LNCaP clone FGC (cell line): ENCODE results near the gene GET3.

ENCODE experiments used
- DNase-seq: peaks from one replicate; pipeline ENCODE4 v3.0.0-alpha.2; 2011; ENCODE audit warnings: low read depth
- H3K4me3 ChIP-seq: 2 replicates; pipeline ENCODE4 v1.5.1; 2011; ENCODE audit warnings: mild to moderate bottlenecking, low read depth, low read length, control low read depth
- TF ChIP-seq, protein P1 (sequence below): IDR thresholded peaks from 2 replicates; pipeline ENCODE4 v1.5.1; 2012; ENCODE audit warnings: mild to moderate bottlenecking; ENCODE audit not compliant: control insufficient read depth, insufficient read depth; ENCODE audit errors: extremely low read depth

The GET3 gene

GRCh38 chr19:12774588-12775555 is 37.6 kb downstream of the GET3 start, which contains the start of gene HOOK2:
HOOK2 (minus strand) TSS chr19:12775552; CDS start chr19:12775449, 103 bp downstream.
- peak within 1 kb of the TSS; percentile 87 for H3K4me3 ChIP-seq
- TF ChIP-seq, protein P1, sequence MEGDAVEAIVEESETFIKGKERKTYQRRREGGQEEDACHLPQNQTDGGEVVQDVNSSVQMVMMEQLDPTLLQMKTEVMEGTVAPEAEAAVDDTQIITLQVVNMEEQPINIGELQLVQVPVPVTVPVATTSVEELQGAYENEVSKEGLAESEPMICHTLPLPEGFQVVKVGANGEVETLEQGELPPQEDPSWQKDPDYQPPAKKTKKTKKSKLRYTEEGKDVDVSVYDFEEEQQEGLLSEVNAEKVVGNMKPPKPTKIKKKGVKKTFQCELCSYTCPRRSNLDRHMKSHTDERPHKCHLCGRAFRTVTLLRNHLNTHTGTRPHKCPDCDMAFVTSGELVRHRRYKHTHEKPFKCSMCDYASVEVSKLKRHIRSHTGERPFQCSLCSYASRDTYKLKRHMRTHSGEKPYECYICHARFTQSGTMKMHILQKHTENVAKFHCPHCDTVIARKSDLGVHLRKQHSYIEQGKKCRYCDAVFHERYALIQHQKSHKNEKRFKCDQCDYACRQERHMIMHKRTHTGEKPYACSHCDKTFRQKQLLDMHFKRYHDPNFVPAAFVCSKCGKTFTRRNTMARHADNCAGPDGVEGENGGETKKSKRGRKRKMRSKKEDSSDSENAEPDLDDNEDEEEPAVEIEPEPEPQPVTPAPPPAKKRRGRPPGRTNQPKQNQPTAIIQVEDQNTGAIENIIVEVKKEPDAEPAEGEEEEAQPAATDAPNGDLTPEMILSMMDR, result no peak
- peak; percentile 98 for DNase-seq

DNA sequence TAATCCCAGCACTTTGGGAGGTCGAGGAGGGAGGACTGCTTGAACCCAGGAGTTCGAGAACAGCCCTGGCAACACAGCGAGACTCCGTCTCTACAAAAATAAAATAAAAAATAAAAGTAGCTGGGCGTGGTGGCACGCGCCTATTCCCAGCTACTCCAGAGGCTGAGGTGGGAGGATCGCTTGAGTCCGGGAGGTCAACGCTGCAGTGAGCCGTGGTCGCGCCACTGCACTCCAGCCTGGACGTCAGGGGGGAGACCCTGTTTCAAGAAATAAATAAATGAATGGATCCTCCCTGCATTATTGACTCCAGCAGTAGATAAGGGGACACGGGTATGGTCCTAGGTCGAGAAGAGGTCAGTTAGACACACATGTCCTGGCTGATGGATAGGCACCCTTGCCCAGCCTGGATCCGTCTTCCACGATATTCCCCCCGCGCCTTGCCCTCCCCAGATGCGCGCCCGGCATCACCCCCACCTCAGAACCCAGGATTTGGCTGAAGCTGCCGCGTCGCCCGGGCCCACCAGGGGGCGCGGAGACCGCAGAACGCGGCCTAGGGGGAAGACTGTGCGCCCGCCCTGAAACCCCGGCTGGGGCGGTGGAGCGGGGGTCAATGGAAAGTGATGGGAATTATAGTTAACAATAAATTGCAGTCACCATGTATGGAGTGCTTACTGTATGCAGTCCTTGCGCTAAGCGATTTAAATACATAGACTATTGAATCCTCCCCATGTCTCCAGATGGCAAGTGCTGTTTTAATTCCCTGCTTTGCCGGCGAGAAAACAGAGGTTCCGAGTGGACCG is 40.1 kb downstream of the GET3 start:
- TF ChIP-seq, protein P1, result peak; percentile 82
- peak overlapping the region; percentile 50 for H3K4me3 ChIP-seq
- no peak for DNase-seq

DNA sequence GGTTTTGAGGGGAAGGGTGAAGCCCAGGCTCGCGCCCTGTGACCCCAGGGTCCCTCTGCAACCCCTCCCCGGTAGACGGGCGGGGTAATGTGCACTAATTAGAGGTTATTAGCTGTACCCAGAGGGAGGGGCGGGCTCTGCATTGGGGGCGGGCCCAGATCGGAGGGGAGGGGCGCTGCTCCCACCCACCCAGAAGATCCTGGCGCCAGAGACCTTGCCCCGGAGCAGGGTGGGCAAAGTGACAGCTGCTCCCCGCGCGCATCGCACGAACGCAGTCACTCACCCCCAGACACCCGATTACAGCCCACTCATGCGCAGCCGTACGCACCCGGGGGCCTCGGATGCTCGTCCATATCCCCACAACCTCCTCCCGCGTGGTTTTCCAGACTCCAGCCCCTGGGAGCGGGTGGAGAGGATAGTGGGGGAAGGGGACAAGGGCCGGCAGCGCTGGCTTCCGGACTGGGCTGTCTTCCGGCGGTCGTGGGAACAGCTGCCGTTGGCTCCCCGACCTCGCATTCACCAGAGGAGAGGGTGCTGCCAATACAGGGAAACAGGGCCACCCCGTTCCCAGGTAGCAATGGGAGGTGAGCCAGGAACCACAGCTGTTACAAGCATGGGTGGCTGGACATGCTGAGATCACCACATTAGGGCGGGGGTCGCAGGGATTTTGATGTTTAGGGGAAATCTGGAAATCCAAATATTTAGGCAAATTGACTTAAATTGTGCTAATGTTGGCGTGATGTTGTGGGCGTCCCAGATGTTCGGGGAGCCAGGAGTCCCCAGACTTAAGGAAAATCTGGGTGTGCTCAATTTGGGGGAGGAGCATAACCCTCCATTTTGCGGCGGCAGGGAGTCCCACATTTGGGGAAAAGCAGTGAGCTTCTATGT is 41.0 kb downstream of the GET3 start:
- no peak for DNase-seq

DNA sequence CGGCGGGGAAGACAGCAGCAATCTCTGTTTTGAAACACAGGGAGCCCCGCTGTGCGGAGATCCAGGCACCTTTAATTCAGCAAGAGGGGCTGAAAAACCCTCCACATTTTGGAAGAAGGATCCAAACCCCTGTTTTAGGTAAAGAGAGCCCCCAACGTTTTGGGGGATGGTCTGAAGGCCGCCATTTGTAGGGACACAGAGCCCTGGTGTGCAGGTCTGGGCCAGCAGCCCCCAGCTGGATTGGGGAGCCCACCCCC is 41.5 kb downstream of the GET3 start:
- H3K4me3 ChIP-seq, result no peak overlapping the region
- no peak for DNase-seq
- TF ChIP-seq, protein P1, result no peak

More for the DNA sequence above, 41.0 kb downstream of the GET3 start:
- TF ChIP-seq, protein P1, result no peak
- H3K4me3 ChIP-seq, result peak overlapping the region; percentile 50

GRCh38 chr19:12779162-12779993 is 42.1 kb downstream of the GET3 start:
- DNase-seq, result no peak
- TF ChIP-seq, protein P1, result no peak
- H3K4me3 ChIP-seq, result no peak overlapping the region

DNA sequence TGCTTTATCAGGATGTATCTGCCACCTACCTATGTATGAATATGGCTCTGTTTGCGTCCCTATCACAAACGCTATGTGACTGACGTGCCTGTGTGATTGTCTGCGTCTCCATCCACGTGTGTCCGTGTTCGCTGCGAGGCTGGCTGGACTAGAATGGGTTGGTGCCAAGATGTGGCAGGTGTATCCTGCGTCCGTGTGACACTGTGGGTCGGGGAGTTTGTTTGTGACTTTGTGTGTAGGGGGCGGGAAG is 44.8 kb downstream of the GET3 start:
- DNase-seq, result no peak
- TF ChIP-seq, protein P1, result no peak
- peak overlapping the region; percentile 55 for H3K4me3 ChIP-seq
